ENCODE data around the gene ATP6V1E1. TPM values are rescaled to one million over a fixed set of nuclear protein-coding genes. Genes with fewer than 3 reads are reported as not detected.

Gene ATP6V1E1
- total RNA-seq, 2 donors from 2014 or later = 38.1 to 58.7 TPM

DNA sequence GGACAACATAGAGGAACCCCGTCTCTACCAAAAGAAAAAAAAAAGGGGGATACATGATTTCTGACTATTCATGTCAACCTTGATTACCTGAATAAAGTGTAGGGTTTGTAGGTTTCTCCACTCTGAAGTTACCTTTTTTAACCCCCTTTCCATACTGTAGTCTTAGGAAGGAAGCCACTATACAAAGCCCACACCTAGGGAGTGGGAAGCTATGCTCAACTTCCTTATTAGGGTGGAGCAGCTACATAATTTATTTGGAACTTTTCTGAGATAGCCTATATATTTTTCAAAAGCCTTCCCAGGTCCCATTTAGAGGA, 582 bp upstream of the ATP6V1E1 start:
- TF ChIP-seq POLR2A (IDR thresholded peaks at IDR 0.05) = no peak
- TF ChIP-seq, protein P1, sequence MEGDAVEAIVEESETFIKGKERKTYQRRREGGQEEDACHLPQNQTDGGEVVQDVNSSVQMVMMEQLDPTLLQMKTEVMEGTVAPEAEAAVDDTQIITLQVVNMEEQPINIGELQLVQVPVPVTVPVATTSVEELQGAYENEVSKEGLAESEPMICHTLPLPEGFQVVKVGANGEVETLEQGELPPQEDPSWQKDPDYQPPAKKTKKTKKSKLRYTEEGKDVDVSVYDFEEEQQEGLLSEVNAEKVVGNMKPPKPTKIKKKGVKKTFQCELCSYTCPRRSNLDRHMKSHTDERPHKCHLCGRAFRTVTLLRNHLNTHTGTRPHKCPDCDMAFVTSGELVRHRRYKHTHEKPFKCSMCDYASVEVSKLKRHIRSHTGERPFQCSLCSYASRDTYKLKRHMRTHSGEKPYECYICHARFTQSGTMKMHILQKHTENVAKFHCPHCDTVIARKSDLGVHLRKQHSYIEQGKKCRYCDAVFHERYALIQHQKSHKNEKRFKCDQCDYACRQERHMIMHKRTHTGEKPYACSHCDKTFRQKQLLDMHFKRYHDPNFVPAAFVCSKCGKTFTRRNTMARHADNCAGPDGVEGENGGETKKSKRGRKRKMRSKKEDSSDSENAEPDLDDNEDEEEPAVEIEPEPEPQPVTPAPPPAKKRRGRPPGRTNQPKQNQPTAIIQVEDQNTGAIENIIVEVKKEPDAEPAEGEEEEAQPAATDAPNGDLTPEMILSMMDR (IDR thresholded peaks at IDR 0.05) = no peak
- DNase-seq = no peak
- H3K4me1 ChIP-seq = peaks cover 26% of the 10 kb centered on the region
- no peak for ATAC-seq
- WGBS, 2 donors = 0% methylated on average over 1 of the region's 1 CpG
- H3K9me3 ChIP-seq = no peaks in the 10 kb centered on the region
- H3K27ac ChIP-seq = peak overlapping the region; percentile 72 to 96 (median 85)
- H3K27me3 ChIP-seq = no peaks in the 10 kb centered on the region
- intact Hi-C loops (cut with DNase I) = no loop called here
- H3K4me3 ChIP-seq = peak overlapping the region; percentile 16 to 100
- H3K36me3 ChIP-seq (replicated peaks in 1 of 2; ENCODE audit: insufficient read depth in 1 of 2, low read depth in 2 of 2) = no peaks in the 10 kb centered on the region

DNA sequence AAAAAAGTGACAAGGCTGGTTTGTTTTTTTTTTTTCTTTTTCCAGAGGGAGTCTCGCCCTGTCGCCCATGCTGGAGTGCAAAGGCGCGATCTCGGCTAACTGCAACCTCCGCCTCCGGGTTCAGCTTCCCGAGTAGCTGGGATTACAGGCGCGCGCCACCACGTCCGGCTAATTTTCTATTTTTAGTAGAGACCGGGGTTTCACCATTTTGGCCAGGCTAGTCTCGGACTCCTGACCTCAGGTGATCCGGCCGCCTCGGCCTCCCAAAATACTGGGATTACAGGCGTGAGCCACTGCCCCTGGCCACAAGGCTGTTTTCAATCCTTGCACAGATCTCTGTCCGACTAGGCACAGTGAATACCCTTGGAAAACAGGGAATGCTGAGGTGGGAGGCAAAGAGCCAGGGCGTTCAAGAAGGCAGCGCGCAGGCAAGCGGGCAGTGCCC, 566 bp downstream of the ATP6V1E1 start:
- no peaks in the 10 kb centered on the region for H3K9me3 ChIP-seq
- H3K4me3 ChIP-seq = peak overlapping the region; percentile 90 to 100
- H3K4me1 ChIP-seq = peaks cover 26% of the 10 kb centered on the region
- no peaks in the 10 kb centered on the region for H3K36me3 ChIP-seq (replicated peaks in 1 of 2; ENCODE audit: insufficient read depth in 1 of 2, low read depth in 2 of 2)
- no peaks in the 10 kb centered on the region for H3K27me3 ChIP-seq
- no peak for ATAC-seq
- intact Hi-C loops (cut with DNase I) = no loop called here
- 3 to 6% methylated on average over 20 to 24 of the region's 24 CpGs for WGBS, 2 donors
- no peak for DNase-seq
- H3K27ac ChIP-seq = peak overlapping the region in 3 of 4 donors; percentile 77 to 96 (median 93)
- TF ChIP-seq, protein P1 (IDR thresholded peaks at IDR 0.05) = no peak
- TF ChIP-seq POLR2A (IDR thresholded peaks at IDR 0.05) = no peak

GRCh38 chr22:17613280-17613679, 15.3 kb downstream of the ATP6V1E1 start:
- DNase-seq = no peak
- no peak for ATAC-seq
- H3K4me1 ChIP-seq = no peaks in the 10 kb centered on the region
- WGBS, 2 donors = 83 to 93% methylated on average over 7 of the region's 7 CpGs
- TF ChIP-seq, protein P1 (IDR thresholded peaks at IDR 0.05) = no peak
- no peak for TF ChIP-seq POLR2A (IDR thresholded peaks at IDR 0.05)
- no peak overlapping the region for H3K4me3 ChIP-seq
- no peaks in the 10 kb centered on the region for H3K9me3 ChIP-seq
- no peaks in the 10 kb centered on the region for H3K27me3 ChIP-seq
- no peak overlapping the region for H3K27ac ChIP-seq
- intact Hi-C loops (cut with DNase I) = no loop called here
- peaks cover 0 to 24% of the 10 kb centered on the region in 2 donors for H3K36me3 ChIP-seq (replicated peaks in 1 of 2; ENCODE audit: insufficient read depth in 1 of 2, low read depth in 2 of 2)

DNA sequence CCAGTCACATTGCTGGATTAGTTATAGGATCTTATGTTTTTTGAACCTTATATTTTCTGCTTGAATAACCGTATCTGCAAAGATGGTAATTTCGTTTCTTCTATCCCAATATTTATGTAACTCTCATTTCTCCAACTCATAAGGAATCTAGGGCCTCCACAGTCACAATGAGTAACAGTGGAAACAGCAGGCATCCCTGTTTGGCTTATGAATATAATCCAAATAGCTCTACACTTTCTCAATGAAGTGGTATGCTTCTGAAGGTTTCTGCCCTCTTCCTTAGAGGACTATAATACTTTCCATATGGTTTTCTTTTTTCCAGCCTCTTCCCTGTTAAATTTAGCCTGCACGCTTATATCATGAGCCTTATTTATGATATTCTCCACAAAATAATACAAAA, 16.5 kb downstream of the ATP6V1E1 start:
- no peak for ATAC-seq
- intact Hi-C loops (cut with DNase I) = no loop called here
- Histone ChIP-seq H3K27ac (no peak overlapping the region), H3K36me3 (replicated peaks in 1 of 2; ENCODE audit: insufficient read depth in 1 of 2, low read depth in 2 of 2) (peaks cover 0 to 19% of the 10 kb centered on the region in 2 donors), H3K9me3 (no peaks in the 10 kb centered on the region), H3K4me1 (no peaks in the 10 kb centered on the region), H3K27me3 (no peaks in the 10 kb centered on the region), H3K4me3 (no peak overlapping the region)
- no peak for DNase-seq
- TF ChIP-seq POLR2A (IDR thresholded peaks at IDR 0.05) = no peak
- TF ChIP-seq, protein P1 (IDR thresholded peaks at IDR 0.05) = no peak
- 30 to 94% methylated on average over 3 of the region's 3 CpGs for WGBS, 2 donors

- H3K36me3 ChIP-seq (replicated peaks in 1 of 2; ENCODE audit: insufficient read depth in 1 of 2, low read depth in 2 of 2) = peaks cover 0 to 17% of the 10 kb centered on the region in 2 donors
- H3K27ac ChIP-seq = no peak overlapping the region
- no peaks in the 10 kb centered on the region for H3K9me3 ChIP-seq
- WGBS, 2 donors = 83 to 88% methylated on average over 4 of the region's 4 CpGs
- ATAC-seq (no peak), DNase-seq (no peak)
- no peaks in the 10 kb centered on the region for H3K4me1 ChIP-seq
- no peak for TF ChIP-seq POLR2A (IDR thresholded peaks at IDR 0.05)
- TF ChIP-seq, protein P1 (IDR thresholded peaks at IDR 0.05) = no peak
- H3K4me3 ChIP-seq = no peak overlapping the region
- intact Hi-C loops (cut with DNase I) = no loop called here
- H3K27me3 ChIP-seq = no peaks in the 10 kb centered on the region
Observed at GRCh38 chr22:17607891-17608521, 20.5 kb downstream of the ATP6V1E1 start.

All from body of pancreas (tissue), 4 donors.